Measurements from ENCODE around the gene RTL1.

Gene RTL1

DNA sequence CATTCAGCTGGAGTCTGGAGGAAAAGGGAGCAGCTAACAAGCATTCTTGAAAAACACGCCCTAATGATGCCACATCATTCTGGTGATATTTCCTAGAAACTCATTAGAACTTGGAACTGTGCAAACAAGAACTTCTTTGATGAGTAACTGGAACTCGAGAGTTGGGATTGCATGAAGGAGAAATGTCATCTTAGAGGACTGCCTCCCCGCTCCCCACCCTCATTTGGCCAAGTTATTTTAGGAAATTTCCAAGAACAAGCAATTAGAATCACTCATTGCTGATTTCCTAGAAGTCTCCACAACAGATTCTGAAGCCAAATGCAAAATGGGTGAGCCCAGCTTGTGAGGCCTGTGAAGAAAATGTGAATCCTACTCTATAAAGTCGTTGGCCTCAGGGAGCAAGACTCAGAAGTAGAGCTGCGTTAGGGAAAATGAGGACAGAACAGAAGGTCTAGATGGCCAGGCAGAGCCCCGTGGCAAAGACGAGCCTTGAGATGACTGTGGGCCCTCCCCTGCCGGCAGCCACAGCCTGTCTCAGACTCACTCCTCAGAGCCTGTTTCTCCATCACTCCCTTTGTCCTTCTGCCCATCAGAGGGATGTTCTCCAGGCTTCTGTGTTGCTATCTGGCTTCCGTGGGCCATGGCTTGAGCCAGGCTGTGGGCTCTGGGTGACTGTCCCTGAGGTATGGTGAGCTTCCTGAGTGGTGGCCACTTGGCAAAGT, 38.4 kb downstream of the RTL1 start:
- FAIRE-seq: no peak

- FAIRE-seq: no peak
Measured at GRCh38 chr14:100864206-100864605, 39.3 kb downstream of the RTL1 start.

- FAIRE-seq: no peak
Measured at GRCh38 chr14:100862793-100863192, 40.7 kb downstream of the RTL1 start.

GRCh38 chr14:100862277-100862676, 41.2 kb downstream of the RTL1 start:
- FAIRE-seq: no peak

- FAIRE-seq: no peak
Measured at GRCh38 chr14:100861937-100862247, 41.6 kb downstream of the RTL1 start.

- FAIRE-seq: no peak
Measured at GRCh38 chr14:100861188-100861936, 42.2 kb downstream of the RTL1 start.

GRCh38 chr14:100860556-100861187, 42.9 kb downstream of the RTL1 start:
- FAIRE-seq: no peak

- no peak for FAIRE-seq
Measured at GRCh38 chr14:100859781-100860180, 43.7 kb downstream of the RTL1 start.

DNA sequence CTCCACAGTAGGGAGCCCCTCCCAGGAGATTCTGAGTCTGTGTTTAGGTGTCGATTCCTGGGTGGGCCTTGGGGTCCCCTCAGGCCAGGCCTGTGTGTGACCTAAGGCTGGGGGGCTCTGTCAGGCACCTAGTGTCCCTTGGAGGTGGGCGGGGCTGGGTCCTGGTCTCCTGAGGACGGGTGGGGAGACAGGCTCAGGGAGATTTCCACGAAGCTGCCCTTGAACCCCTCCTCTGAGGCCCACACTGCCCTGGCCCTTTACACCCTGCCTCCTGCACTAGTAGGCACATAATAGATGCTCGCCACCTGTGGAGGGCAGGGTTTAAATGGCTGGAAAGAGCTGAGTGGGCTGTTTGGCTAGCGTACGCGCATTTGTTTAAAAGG, 44.7 kb downstream of the RTL1 start:
- FAIRE-seq: no peak

GRCh38 chr14:100857923-100858837, 45.3 kb downstream of the RTL1 start:
- FAIRE-seq: no peak

DNA sequence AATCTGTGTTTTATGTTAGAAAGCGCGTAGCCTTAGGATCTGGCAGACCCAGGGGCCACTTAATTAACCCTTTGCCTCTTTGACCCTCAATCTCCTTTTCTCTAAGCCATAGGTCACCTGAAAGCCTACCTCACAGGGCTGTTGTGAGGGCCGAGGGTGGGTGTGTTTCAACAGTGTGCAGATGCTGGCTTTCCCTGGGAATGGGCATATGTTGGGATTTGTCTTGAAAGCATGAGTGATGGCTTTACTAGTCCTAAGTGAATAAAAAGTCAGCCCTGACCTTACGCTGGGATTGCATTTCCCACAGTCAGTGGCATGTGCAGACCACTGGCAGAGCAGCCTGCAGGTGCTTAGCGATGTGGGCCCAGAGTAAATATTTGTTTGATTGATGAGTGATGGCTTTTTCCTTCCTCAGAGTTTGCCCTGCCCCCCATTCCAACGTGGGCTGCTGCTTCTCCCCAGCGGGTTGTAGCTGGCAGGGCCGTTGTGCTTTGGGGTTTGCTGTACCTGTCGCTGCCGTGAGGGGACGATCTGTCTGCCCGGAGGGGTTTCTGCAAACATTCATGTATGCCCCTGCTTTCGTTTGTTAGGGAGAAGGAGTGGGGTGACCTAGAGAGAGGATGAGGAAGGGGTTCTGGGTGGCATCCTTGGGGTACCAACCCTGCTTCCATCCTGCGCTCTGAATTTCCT, 46.1 kb downstream of the RTL1 start:
- FAIRE-seq: no peak

- FAIRE-seq: no peak
Measured at GRCh38 chr14:100856056-100856950, 47.2 kb downstream of the RTL1 start.

DNA sequence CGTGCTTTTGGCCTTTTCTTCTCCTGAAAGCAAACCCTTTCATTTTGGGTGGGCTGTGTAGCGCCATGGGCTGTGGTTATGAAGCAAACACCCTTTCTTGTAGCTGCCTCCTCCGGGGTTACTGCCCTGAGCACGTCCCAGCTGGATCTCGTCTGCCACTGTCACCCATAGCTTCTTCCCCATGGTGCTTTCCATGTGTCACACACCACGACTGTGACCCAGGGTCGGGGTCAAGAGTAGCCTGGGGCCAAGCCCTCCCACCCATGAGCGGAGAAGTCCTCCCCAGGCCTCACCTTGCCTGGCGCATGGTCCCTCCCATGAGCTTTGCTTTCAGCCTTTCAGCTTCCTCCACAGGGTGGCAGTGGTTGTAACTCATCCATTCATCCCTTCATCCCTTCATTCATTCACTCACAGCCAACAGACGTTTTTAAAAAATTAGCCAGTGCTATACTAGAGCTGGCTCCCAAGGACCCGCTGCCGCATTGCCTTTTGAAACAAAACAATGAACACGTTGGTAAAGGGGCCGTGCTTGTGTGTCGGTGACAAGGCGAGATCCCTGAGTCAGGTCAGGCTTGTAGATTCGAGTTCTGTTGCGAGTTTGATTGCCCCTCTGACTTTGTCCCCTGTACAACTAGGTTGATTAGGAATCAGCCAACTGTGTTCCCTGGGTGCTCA, 48.1 kb downstream of the RTL1 start:
- FAIRE-seq: no peak

DNA sequence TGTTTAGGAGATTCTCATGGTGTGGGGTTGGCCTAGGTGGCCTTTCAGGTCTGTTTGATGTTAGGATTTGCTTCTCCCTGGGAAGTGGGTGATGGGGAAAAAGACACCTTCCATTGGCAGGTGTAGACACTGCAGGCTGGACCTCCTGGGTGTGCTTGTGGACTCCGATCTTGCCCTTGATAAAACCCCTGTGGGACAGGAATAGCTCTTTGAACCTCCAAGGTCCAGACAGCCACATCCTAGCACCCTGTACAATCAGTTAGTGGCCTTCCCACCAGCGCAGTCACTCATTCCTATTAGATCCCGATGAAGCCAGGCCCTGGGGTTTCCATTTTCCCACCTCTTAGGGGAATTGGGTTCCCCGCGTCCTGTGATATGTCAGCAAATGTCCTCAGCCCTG, 49.1 kb downstream of the RTL1 start:
- no peak for FAIRE-seq

- FAIRE-seq: no peak
Measured at GRCh38 chr14:100851946-100852620, 51.4 kb downstream of the RTL1 start.

DNA sequence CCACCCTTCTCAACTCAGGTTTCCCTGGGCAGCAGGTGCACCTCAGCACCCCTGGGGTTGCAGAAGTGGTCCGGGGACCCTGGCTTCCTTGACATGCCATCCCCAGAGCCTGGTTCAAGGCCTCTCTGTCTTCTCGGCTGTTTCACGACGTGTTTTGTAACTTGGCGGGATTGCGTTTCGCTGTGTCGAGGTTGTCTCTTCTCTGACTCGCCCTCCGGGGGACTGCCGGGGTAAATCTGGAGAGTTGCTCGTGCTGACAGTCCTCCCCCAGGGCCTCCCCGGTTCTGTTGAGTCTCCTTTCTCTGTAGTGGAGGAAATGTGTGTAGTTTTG, 52.0 kb downstream of the RTL1 start:
- no peak for FAIRE-seq

DNA sequence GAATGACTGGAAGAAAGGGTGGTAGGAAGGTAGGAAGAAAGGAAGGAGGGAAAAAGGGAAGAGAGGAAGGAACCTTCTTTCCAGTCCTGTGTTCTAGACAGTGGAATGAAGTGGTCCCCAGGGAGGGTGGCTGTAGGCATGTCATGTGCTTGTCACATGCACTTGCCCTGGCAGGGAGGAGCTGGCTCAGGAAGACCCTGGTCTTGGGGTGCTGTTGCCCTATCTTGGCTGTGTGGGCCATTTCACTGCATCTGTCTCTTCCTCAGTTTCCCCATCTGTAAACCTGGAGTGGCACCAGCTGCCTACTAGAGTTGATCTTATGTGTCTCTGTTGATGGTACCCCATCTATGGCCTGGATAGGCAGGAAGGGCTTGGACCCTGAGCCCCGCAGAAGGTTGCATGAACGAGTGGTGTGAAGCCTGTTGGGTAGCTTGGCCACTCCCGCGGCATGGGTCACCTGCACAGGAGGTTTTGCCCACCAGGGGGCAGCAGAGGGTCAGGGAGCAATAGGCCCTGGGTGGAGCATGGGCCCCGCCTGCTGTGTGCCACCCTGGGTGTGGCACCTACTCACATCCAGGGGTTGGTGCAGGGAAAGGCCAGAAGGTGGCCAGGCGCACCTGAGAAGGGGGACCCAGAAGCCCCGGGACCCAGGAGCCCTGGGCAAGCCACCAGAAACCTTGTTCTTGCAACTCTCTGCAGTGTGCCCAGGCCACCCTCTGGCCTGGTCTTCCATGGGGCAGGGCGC, 52.5 kb downstream of the RTL1 start:
- no peak for FAIRE-seq

DNA sequence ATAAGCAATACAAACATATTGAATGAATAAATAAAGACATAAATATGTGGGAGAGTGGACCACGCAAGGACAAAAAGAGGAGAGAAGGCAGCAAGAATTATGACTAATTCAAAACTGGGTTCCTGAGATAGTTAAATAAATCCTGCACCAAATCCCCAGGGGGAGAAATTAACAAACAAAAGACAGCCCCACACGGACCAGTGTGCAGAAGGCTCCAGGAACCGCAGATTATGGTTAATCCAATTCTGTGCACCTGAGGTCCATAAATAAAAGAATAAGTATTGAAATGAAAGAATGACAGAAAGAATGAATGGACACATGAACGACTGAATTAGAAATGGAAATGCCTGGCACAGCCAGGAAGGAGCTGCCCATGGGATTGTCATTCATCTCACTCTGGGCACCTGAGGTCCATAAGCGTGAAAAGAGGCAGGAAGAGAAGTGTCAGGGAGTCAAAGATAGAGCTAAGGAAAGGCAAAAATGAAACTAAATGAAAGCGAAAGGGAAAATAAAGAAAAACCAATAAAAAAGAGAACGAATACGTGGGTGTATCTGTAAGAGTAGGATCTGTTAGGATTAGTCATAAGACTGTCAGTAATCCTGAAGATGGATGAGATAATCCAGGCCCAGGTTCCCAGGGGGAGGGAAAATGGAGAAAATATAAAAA, 54.3 kb downstream of the RTL1 start:
- no peak for FAIRE-seq

GRCh38 chr14:100846309-100846859, 57.1 kb downstream of the RTL1 start:
- FAIRE-seq: no peak

Data from G401.6 (cell line).